ENCODE results near the gene LOXL4. TPM values are rescaled to one million over a fixed set of nuclear protein-coding genes. Genes with fewer than 3 reads are reported as not detected.

LOXL4 gene
- total and polyA plus RNA-seq, 2 experiments from 2014 or later, result 32.7 to 34.4 TPM

GRCh38 chr10:98273057-98273850 is 5.3 kb upstream of the LOXL4 start:
- Histone ChIP-seq H2AFZ (no peak overlapping the region), H3K27ac (no peak overlapping the region), H4K20me1 (ENCODE audit: insufficient read depth, poor library complexity, severe bottlenecking) (no peaks in the 10 kb centered on the region), H3K9me2 (replicated peaks; ENCODE audit: insufficient read depth) (no peaks in the 10 kb centered on the region), H3K4me1 (ENCODE audit: insufficient read depth) (peaks cover 10% of the 10 kb centered on the region), H3K27me3 (no peaks in the 10 kb centered on the region), H3K9me3 (ENCODE audit: low read depth) (no peaks in the 10 kb centered on the region), H3K4me3 (no peak overlapping the region), H3K79me2 (no peaks in the 10 kb centered on the region), H3K4me2 (no peak overlapping the region), H3K36me3 (replicated peaks; ENCODE audit: insufficient read depth, low read depth) (no peaks in the 10 kb centered on the region)
- no peak for TF ChIP-seq EZH2 (IDR thresholded peaks at IDR 0.05; ENCODE audit: borderline replicate concordance)
- TF ChIP-seq CTCF (IDR thresholded peaks at IDR 0.05; ENCODE audit: poor library complexity), result no peak
- DNase-seq (ENCODE audit: low spot score), result no peak
- WGBS (ENCODE audit: low lambda C conversion rate, missing lambda C conversion rate), result 83% methylated on average over 9 of the region's 9 CpGs

- no peak for TF ChIP-seq CTCF (IDR thresholded peaks at IDR 0.05; ENCODE audit: poor library complexity)
- no peaks in the 10 kb centered on the region for H3K27me3 ChIP-seq
- H3K4me2 ChIP-seq, result no peak overlapping the region
- H3K4me1 ChIP-seq (ENCODE audit: insufficient read depth), result peaks cover 13% of the 10 kb centered on the region
- no peaks in the 10 kb centered on the region for H3K36me3 ChIP-seq (replicated peaks; ENCODE audit: insufficient read depth, low read depth)
- DNase-seq (ENCODE audit: low spot score), result no peak
- no peaks in the 10 kb centered on the region for H3K9me2 ChIP-seq (replicated peaks; ENCODE audit: insufficient read depth)
- H2AFZ ChIP-seq, result no peak overlapping the region
- no peaks in the 10 kb centered on the region for H3K79me2 ChIP-seq
- H3K9me3 ChIP-seq (ENCODE audit: low read depth), result no peaks in the 10 kb centered on the region
- no peak overlapping the region for H3K4me3 ChIP-seq
- H4K20me1 ChIP-seq (ENCODE audit: insufficient read depth, poor library complexity, severe bottlenecking), result no peaks in the 10 kb centered on the region
- H3K27ac ChIP-seq, result no peak overlapping the region
- WGBS (ENCODE audit: low lambda C conversion rate, missing lambda C conversion rate), result 66% methylated on average over 9 of the region's 10 CpGs
These were observed 4.7 kb upstream of the LOXL4 start for GRCh38 chr10:98272656-98273055.

- H4K20me1 ChIP-seq (ENCODE audit: insufficient read depth, poor library complexity, severe bottlenecking), result no peaks in the 10 kb centered on the region
- TF ChIP-seq CTCF (IDR thresholded peaks at IDR 0.05; ENCODE audit: poor library complexity) (no peak), EZH2 (IDR thresholded peaks at IDR 0.05; ENCODE audit: borderline replicate concordance) (no peak), EZH2phosphoT487 (IDR thresholded peaks at IDR 0.05; ENCODE audit: low read depth, severe bottlenecking, unreplicated experiment) (no peak)
- H3K4me2 ChIP-seq, result no peak overlapping the region
- no peaks in the 10 kb centered on the region for H3K9me3 ChIP-seq (ENCODE audit: low read depth)
- H3K79me2 ChIP-seq, result no peaks in the 10 kb centered on the region
- no peak overlapping the region for H3K27ac ChIP-seq
- H3K9me2 ChIP-seq (replicated peaks; ENCODE audit: insufficient read depth), result no peaks in the 10 kb centered on the region
- H3K4me3 ChIP-seq, result no peak overlapping the region
- H3K4me1 ChIP-seq (ENCODE audit: insufficient read depth), result peaks cover 17% of the 10 kb centered on the region
- WGBS (ENCODE audit: low lambda C conversion rate, missing lambda C conversion rate), result 86% methylated on average over 8 of the region's 8 CpGs
- H3K27me3 ChIP-seq, result no peaks in the 10 kb centered on the region
- no peak for DNase-seq (ENCODE audit: low spot score)
- no peak overlapping the region for H2AFZ ChIP-seq
- no peaks in the 10 kb centered on the region for H3K36me3 ChIP-seq (replicated peaks; ENCODE audit: insufficient read depth, low read depth)
These were observed 4.3 kb upstream of the LOXL4 start for GRCh38 chr10:98272245-98272644.

All from hepatocyte (in vitro differentiated cells).